ENCODE measurements around the gene HMGXB3. TPM values are rescaled to one million over a fixed set of nuclear protein-coding genes. Genes with fewer than 3 reads are reported as not detected.

Gene HMGXB3
- total and polyA plus RNA-seq, 4 donors: 2.7 to 22.9 (median 11.0) TPM

GRCh38 chr5:149953436-149954121 is 47.0 kb upstream of the HMGXB3 start:
- Histone ChIP-seq H3K4me3 (ENCODE audit: low read depth in 1 of 3, low read length in 3 of 3) (no peak overlapping the region), H3K9ac (ENCODE audit: low read depth in 1 of 2, low read length in 2 of 2) (no peak overlapping the region), H3K4me1 (ENCODE audit: control insufficient read depth in 4 of 4, insufficient read depth in 4 of 4, low read length in 3 of 4) (no peaks in the 10 kb centered on the region), H3K9me3 (ENCODE audit: control insufficient read depth in 4 of 4, low read length in 3 of 4) (no peaks in the 10 kb centered on the region), H3K27me3 (ENCODE audit: control insufficient read depth in 4 of 4, insufficient read depth in 4 of 4, low read length in 3 of 4) (no peaks in the 10 kb centered on the region), H3K27ac (ENCODE audit: low read depth in 1 of 2, low read length in 2 of 2) (no peak overlapping the region), H3K36me3 (ENCODE audit: control insufficient read depth in 4 of 4, insufficient read depth in 3 of 4, low read depth in 1 of 4, low read length in 3 of 4) (no peaks in the 10 kb centered on the region)
- WGBS: 91% methylated on average over 9 of the region's 9 CpGs
- TF ChIP-seq FOXA1 (IDR thresholded peaks at IDR 0.05) (no peak), MAX (IDR thresholded peaks at IDR 0.05) (no peak), ZBTB33 (IDR thresholded peaks at IDR 0.05) (no peak), ATF3 (IDR thresholded peaks at IDR 0.05) (no peak)
- no peak for DNase-seq (ENCODE audit: low spot score)

- no peaks in the 10 kb centered on the region for H3K36me3 ChIP-seq (ENCODE audit: control insufficient read depth in 4 of 4, insufficient read depth in 3 of 4, low read depth in 1 of 4, low read length in 3 of 4)
- no peak for TF ChIP-seq CTCF (IDR thresholded peaks at IDR 0.05; ENCODE audit: low read depth, low read length, missing input control)
- TF ChIP-seq FOXA1 (IDR thresholded peaks at IDR 0.05): no peak
- TF ChIP-seq HNF4A (conservative IDR thresholded peaks at IDR 0.05): no peak
- TF ChIP-seq JUND (IDR thresholded peaks at IDR 0.05): no peak
- no peak for TF ChIP-seq GABPA (IDR thresholded peaks at IDR 0.05 in 1 of 2, conservative IDR thresholded peaks at IDR 0.05 in 1 of 2)
- TF ChIP-seq RAD21 (IDR thresholded peaks at IDR 0.05): no peak
- TF ChIP-seq EGR1 (IDR thresholded peaks at IDR 0.05; ENCODE audit: low read depth in 2 of 2): no peak
- TF ChIP-seq TAF1 (conservative IDR thresholded peaks at IDR 0.05): no peak
- no peak for TF ChIP-seq ZBTB33 (IDR thresholded peaks at IDR 0.05)
- no peak for TF ChIP-seq MAX (IDR thresholded peaks at IDR 0.05)
- TF ChIP-seq RXRA (IDR thresholded peaks at IDR 0.05): no peak
- no peak for TF ChIP-seq SP1 (IDR thresholded peaks at IDR 0.05)
- TF ChIP-seq YY1 (IDR thresholded peaks at IDR 0.05): no peak
- TF ChIP-seq REST (IDR thresholded peaks at IDR 0.05): no peak
- no peak for TF ChIP-seq FOXA2 (IDR thresholded peaks at IDR 0.05)
- TF ChIP-seq HNF4G (IDR thresholded peaks at IDR 0.05): no peak
- TF ChIP-seq NR2F2 (IDR thresholded peaks at IDR 0.05): no peak
- no peak for TF ChIP-seq ATF3 (IDR thresholded peaks at IDR 0.05)
- H3K27me3 ChIP-seq (ENCODE audit: control insufficient read depth in 4 of 4, insufficient read depth in 4 of 4, low read length in 3 of 4): no peaks in the 10 kb centered on the region
- H3K4me3 ChIP-seq (ENCODE audit: low read depth in 1 of 3, low read length in 3 of 3): no peak overlapping the region
- no peak overlapping the region for H3K27ac ChIP-seq (ENCODE audit: low read depth in 1 of 2, low read length in 2 of 2)
- H3K9ac ChIP-seq (ENCODE audit: low read depth in 1 of 2, low read length in 2 of 2): no peak overlapping the region
- WGBS: 85% methylated on average over 6 of the region's 6 CpGs
- DNase-seq (ENCODE audit: low spot score): no peak
- no peaks in the 10 kb centered on the region for H3K9me3 ChIP-seq (ENCODE audit: control insufficient read depth in 4 of 4, low read length in 3 of 4)
- no peaks in the 10 kb centered on the region for H3K4me1 ChIP-seq (ENCODE audit: control insufficient read depth in 4 of 4, insufficient read depth in 4 of 4, low read length in 3 of 4)
These were observed 45.7 kb upstream of the HMGXB3 start for GRCh38 chr5:149954798-149955197.
